IMR-90 (cell line): ENCODE measurements around the gene SRCIN1. TPM values are rescaled to one million over a fixed set of nuclear protein-coding genes. Genes with fewer than 3 reads are reported as not detected.
"Not testable (repeated sequence)": the region's sequence is repeated elsewhere in the genome, so short reads cannot be mapped to it uniquely, and the experiment has no call there.

ENCODE experiments used
- ATAC-seq: fragments of 200-7000 bp; cut with Tn5 transposase; 2 replicates; pipeline ENCODE4 v1.9.1; 2020; ENCODE audit warnings: low read depth, mild to moderate bottlenecking, moderate library complexity
- BruUV-seq: library from RNA; stranded (reverse); fragments of 400-500 nt; replicated peaks from 2 replicates; lab custom pipeline; 2021; lab: Mats Ljungman, UMichigan
- CTCF ChIA-PET: fragments of 300-600 bp; formaldehyde crosslinking; extraction: SDS; loops from one replicate; lab custom pipeline; 2021; ENCODE audit warnings: antibody characterized with exemption; lab: Yijun Ruan, JAX
- POLR2A ChIA-PET: fragments of 300-600 bp; sonication (Branson Sonifier 250); formaldehyde crosslinking; loops from one replicate; lab custom pipeline; 2022; ENCODE audit warnings: antibody characterized with exemption; ENCODE audit not compliant: unreplicated experiment; lab: Charles Lee
- DNase-seq: peaks from one replicate; pipeline ENCODE4 v3.0.0; 2013
- H2AFZ ChIP-seq: replicated peaks from 2 replicates; pipeline ENCODE3; 2013; ENCODE audit warnings: low read length, mild to moderate bottlenecking; ENCODE audit not compliant: poor library complexity
- H2AK5ac ChIP-seq: 2 replicates; pipeline ENCODE4 v1.6.1; 2013; ENCODE audit warnings: low read depth, low read length, inconsistent platforms
- H2AK9ac ChIP-seq: replicated peaks from 2 replicates; pipeline ENCODE3; 2013; ENCODE audit warnings: mild to moderate bottlenecking, low read depth, low read length, moderate library complexity; ENCODE audit not compliant: poor library complexity
- H2BK120ac ChIP-seq: 2 replicates; pipeline ENCODE4 v1.6.1; 2013; ENCODE audit warnings: low read depth, low read length, inconsistent platforms
- H2BK15ac ChIP-seq: 3 replicates; pipeline ENCODE4 v1.6.1; 2013; ENCODE audit warnings: low read depth, low read length, inconsistent platforms
- H2BK20ac ChIP-seq: 2 replicates; pipeline ENCODE4 v1.6.1; 2013; ENCODE audit warnings: low read depth, mild to moderate bottlenecking, inconsistent platforms, low read length, moderate library complexity
- H2BK5ac ChIP-seq: 2 replicates; pipeline ENCODE4 v1.6.1; 2013; ENCODE audit warnings: mild to moderate bottlenecking, low read depth, low read length, inconsistent platforms; ENCODE audit not compliant: poor library complexity, severe bottlenecking
- H3K14ac ChIP-seq: replicated peaks from 2 replicates; pipeline ENCODE4 v1.6.1; 2013; ENCODE audit warnings: low read depth, low read length, inconsistent platforms
- H3K18ac ChIP-seq: 2 replicates; pipeline ENCODE4 v1.6.1; 2013; ENCODE audit warnings: low read depth, low read length, control low read depth
- H3K23ac ChIP-seq: 2 replicates; pipeline ENCODE4 v1.6.1; 2013; ENCODE audit warnings: low read depth, low read length, inconsistent platforms
- H3K27ac ChIP-seq: 2 replicates; pipeline ENCODE4 v1.5.1; 2013; ENCODE audit warnings: mild to moderate bottlenecking, control low read depth, low read length; ENCODE audit not compliant: insufficient read depth
- H3K27me3 ChIP-seq: 2 replicates; pipeline ENCODE4 v1.6.1; 2013; ENCODE audit warnings: low read length; ENCODE audit not compliant: control insufficient read depth, insufficient read depth
- H3K36me3 ChIP-seq: 2 replicates; pipeline ENCODE4 v1.6.1; 2013; ENCODE audit warnings: low read length, mixed read lengths; ENCODE audit not compliant: control insufficient read depth, insufficient read depth
- H3K4ac ChIP-seq: 2 replicates; pipeline ENCODE4 v1.6.1; 2013; ENCODE audit warnings: low read depth, low read length, inconsistent platforms
- H3K4me1 ChIP-seq: 2 replicates; pipeline ENCODE4 v1.6.1; 2013; ENCODE audit warnings: low read length, mixed read lengths; ENCODE audit not compliant: control insufficient read depth, insufficient read depth
- H3K4me2 ChIP-seq: 2 replicates; pipeline ENCODE4 v1.6.1; 2013; ENCODE audit warnings: low read depth, mild to moderate bottlenecking, control low read depth, low read length, moderate library complexity
- H3K4me3 ChIP-seq: 2 replicates; pipeline ENCODE4 v1.5.1; 2013; ENCODE audit warnings: low read depth, mild to moderate bottlenecking, control low read depth, low read length, moderate library complexity; ENCODE audit not compliant: insufficient read depth
- H3K56ac ChIP-seq: 2 replicates; pipeline ENCODE4 v1.6.1; 2013; ENCODE audit warnings: low read length, inconsistent platforms; ENCODE audit not compliant: insufficient read depth; ENCODE audit errors: extremely low read depth
- H3K79me1 ChIP-seq, 2 experiments: 2 replicates each; pipeline ENCODE4 v1.6.1; 2013; ENCODE audit warnings: low read length in 2 of 2, inconsistent platforms in 1 of 2, low read depth in 1 of 2
- H3K9ac ChIP-seq: 2 replicates; pipeline ENCODE4 v1.6.1; 2013; ENCODE audit warnings: low read depth, low read length, control low read depth
- H3K9me1 ChIP-seq: 2 replicates; pipeline ENCODE4 v1.6.1; 2013; ENCODE audit warnings: low read length, inconsistent platforms; ENCODE audit not compliant: insufficient read depth
- H3K9me3 ChIP-seq: 2 replicates; pipeline ENCODE4 v1.6.1; 2013; ENCODE audit warnings: low read length; ENCODE audit not compliant: control insufficient read depth, insufficient read depth
- H4K20me1 ChIP-seq: 2 replicates; pipeline ENCODE4 v1.6.1; 2013; ENCODE audit warnings: low read length, inconsistent platforms; ENCODE audit not compliant: insufficient read depth
- H4K5ac ChIP-seq: 2 replicates; pipeline ENCODE4 v1.6.1; 2013; ENCODE audit warnings: mild to moderate bottlenecking, low read depth, low read length, control low read depth
- H4K8ac ChIP-seq, 2 experiments: 2 replicates each; pipeline ENCODE4 v1.6.1; 2013; ENCODE audit warnings: low read depth in 2 of 2, low read length in 2 of 2, control low read depth in 1 of 2, inconsistent platforms in 1 of 2
- H4K91ac ChIP-seq: 2 replicates; pipeline ENCODE4 v1.6.1; 2013; ENCODE audit warnings: low read depth, low read length, inconsistent platforms; ENCODE audit not compliant: insufficient read depth
- MXI1 ChIP-seq: IDR thresholded peaks from 2 replicates; pipeline ENCODE4 v1.6.1; 2012; ENCODE audit warnings: low read depth, mild to moderate bottlenecking, low read length, moderate library complexity, borderline replicate concordance
- RFX5 ChIP-seq: IDR thresholded peaks from 2 replicates; pipeline ENCODE4 v1.8.0; 2012; ENCODE audit warnings: low read depth, mild to moderate bottlenecking, low read length, moderate library complexity
- SMC3 ChIP-seq: fragments of 150-350 bp; IDR thresholded peaks from 2 replicates; pipeline ENCODE4 v1.6.1; 2016; ENCODE audit warnings: low read depth, mild to moderate bottlenecking, antibody characterized with exemption, low read length, moderate library complexity
- whole genome bisulfite sequencing, 2 experiments: methylation state at CpG; one replicate each; pipeline versions ENCODE4 v1.1.5 to v1.1.7; 2013; ENCODE audit warnings: missing lambda C conversion rate in 2 of 2; ENCODE audit not compliant: insufficient read length in 1 of 2; ENCODE audit errors: extremely low coverage in 2 of 2; 5-methylcytosine and 5-hydroxymethylcytosine counted together
- dilution Hi-C: fragments of 300-500 bp; cut with HindIII; formaldehyde crosslinking; loops from one replicate; pipeline ENCODE4 v1.14.3; 2018; ENCODE audit warnings: low sequenced_read_pairs; ENCODE audit not compliant: unreplicated experiment
- in situ Hi-C: fragments of 300-500 bp; cut with MboI; formaldehyde crosslinking; loops from 3 replicates; pipeline ENCODE4 v1.14.3; 2019; ENCODE audit warnings: low sequenced_read_pairs, inconsistent platforms, mixed read lengths
- intact Hi-C: fragments of 100-400 bp; cut with micrococcal nuclease; formaldehyde crosslinking; loops from 2 replicates; pipeline ENCODE4 v1.10.0; 2022
- polyA plus RNA-seq, 3 experiments: library from polyadenylated mRNA; depleted of rRNA; stranded (reverse); fragments of >200 nt; gene quantifications; 2 replicates each; pipeline ENCODE4 v1.2.3, GENCODE V29; 2012; ENCODE audit warnings: low replicate concordance in 1 of 3
- total RNA-seq: library from RNA; depleted of rRNA; stranded (reverse); fragments of >200 nt; gene quantifications from 2 replicates; pipeline ENCODE4 v1.2.3, GENCODE V29; 2012

SRCIN1 gene
- total and polyA plus RNA-seq, 2 of the 4 experiments (the other 2 are of a cell fraction): not detected

DNA sequence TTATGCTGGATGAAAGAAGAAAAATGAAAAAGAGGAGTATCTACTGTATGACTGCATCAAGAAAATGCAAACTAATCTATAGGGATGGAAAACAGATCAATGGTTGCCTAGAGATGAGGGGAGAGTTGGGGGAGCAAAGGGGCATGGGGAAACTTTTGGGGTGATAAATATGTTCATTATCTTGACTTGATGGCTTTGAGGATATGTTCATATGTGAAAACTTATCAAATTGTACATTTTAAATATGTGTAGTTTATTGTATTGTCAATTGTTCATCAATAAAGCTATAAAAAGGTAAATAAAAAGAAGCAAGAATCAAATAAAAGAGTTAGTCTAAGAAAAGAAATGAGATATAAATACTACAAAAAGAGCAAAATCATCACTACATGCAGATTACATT is 19.7 kb upstream of the SRCIN1 start:
- intact Hi-C loops (no loop called here), in situ Hi-C loops (no loop called here), dilution Hi-C loops (no loop called here)
- no peak overlapping the region for H2AK9ac ChIP-seq
- POLR2A ChIA-PET: no interaction called here
- H2BK5ac ChIP-seq: no peak overlapping the region
- H2AK5ac ChIP-seq: no peak overlapping the region
- no peak overlapping the region for H3K9ac ChIP-seq
- no peaks in the 10 kb centered on the region for H3K79me1 ChIP-seq
- no peak overlapping the region for H4K91ac ChIP-seq
- no peaks in the 10 kb centered on the region for H3K36me3 ChIP-seq
- CTCF ChIA-PET: no interaction called here
- no peak overlapping the region for H3K27ac ChIP-seq
- H3K27me3 ChIP-seq: peaks cover 29% of the 10 kb centered on the region
- no peak overlapping the region for H3K56ac ChIP-seq
- no peaks in the 10 kb centered on the region for H4K20me1 ChIP-seq
- BruUV-seq: no TSS peak
- no peak overlapping the region for H3K4me2 ChIP-seq
- no peak for TF ChIP-seq SMC3
- no peak for TF ChIP-seq RFX5
- TF ChIP-seq MXI1: no peak
- no peak overlapping the region for H2BK20ac ChIP-seq
- H3K9me1 ChIP-seq: no peaks in the 10 kb centered on the region
- H3K4ac ChIP-seq: no peak overlapping the region
- H3K23ac ChIP-seq: no peak overlapping the region
- H2AFZ ChIP-seq: no peak overlapping the region
- H3K4me3 ChIP-seq: no peak overlapping the region
- no peaks in the 10 kb centered on the region for H3K4me1 ChIP-seq
- no peak overlapping the region for H2BK15ac ChIP-seq
- no peak overlapping the region for H2BK120ac ChIP-seq
- H3K18ac ChIP-seq: no peak overlapping the region
- ATAC-seq (no peak), DNase-seq (no peak)
- no peaks in the 10 kb centered on the region for H3K9me3 ChIP-seq
- H4K8ac ChIP-seq: no peak overlapping the region
- H4K5ac ChIP-seq: no peak overlapping the region
- no peak overlapping the region for H3K14ac ChIP-seq

GRCh38 chr17:38624782-38625355 is 19.1 kb upstream of the SRCIN1 start:
- DNase-seq, H3K9me1 ChIP-seq, H3K27ac ChIP-seq, H3K9me3 ChIP-seq, H3K4me2 ChIP-seq, BruUV-seq, H2BK15ac ChIP-seq, H2BK120ac ChIP-seq, H3K18ac ChIP-seq, POLR2A ChIA-PET, H2BK5ac ChIP-seq, CTCF ChIA-PET, dilution Hi-C loops, H2AFZ ChIP-seq, H4K91ac ChIP-seq, ATAC-seq, H3K9ac ChIP-seq, intact Hi-C loops, H4K5ac ChIP-seq, H3K56ac ChIP-seq, H3K4ac ChIP-seq, H3K23ac ChIP-seq, H2AK5ac ChIP-seq, H3K4me1 ChIP-seq, in situ Hi-C loops, H4K8ac ChIP-seq, H3K14ac ChIP-seq, H3K79me1 ChIP-seq, H4K20me1 ChIP-seq, H2BK20ac ChIP-seq, H3K36me3 ChIP-seq, H3K4me3 ChIP-seq, H2AK9ac ChIP-seq: not testable (repeated sequence)
- 77% methylated on average over 3 of the region's 14 CpGs; no CpG with 5 or more reads in 1 of the 2 experiments for WGBS, 2 experiments
- peaks cover 34% of the 10 kb centered on the region for H3K27me3 ChIP-seq
